ENCODE data around the gene TSR1. TPM values are rescaled to one million over a fixed set of nuclear protein-coding genes. Genes with fewer than 3 reads are reported as not detected.

Gene TSR1
- total and polyA plus RNA-seq, 2 donors (not counting 1 experiment from before 2014, with no cell fraction given): 10.2 to 31.5 TPM

GRCh38 chr17:2343421-2343820 is 7.2 kb upstream of the TSR1 start:
- WGBS (ENCODE audit: insufficient coverage): 73% methylated on average over 4 of the region's 5 CpGs
- DNase-seq: no peak
- no peak for ATAC-seq (ENCODE audit: low read depth)

GRCh38 chr17:2338315-2338657 is 2.0 kb upstream of the TSR1 start:
- Histone ChIP-seq H3K27ac (ENCODE audit: low read length in 2 of 2) (peak overlapping the region; percentile 6 to 64), H4K20me1 (ENCODE audit: control insufficient read depth, insufficient read depth, low read length, poor library complexity, severe bottlenecking) (no peaks in the 10 kb centered on the region), H3K9ac (ENCODE audit: low read length) (peak overlapping the region; percentile 69), H3K4me2 (replicated peaks; ENCODE audit: low read depth, low read length, poor library complexity, severe bottlenecking) (peak overlapping the region; percentile 98), H2AFZ (ENCODE audit: insufficient read depth, low read depth, low read length, poor library complexity, severe bottlenecking) (peak overlapping the region; percentile 77), H3K9me3 (ENCODE audit: control extremely low read depth in 1 of 3, control insufficient read depth in 2 of 3, insufficient read depth in 1 of 3, low read length in 2 of 3) (no peaks in the 10 kb centered on the region), H3K36me3 (replicated peaks in 1 of 2; ENCODE audit: control extremely low read depth in 1 of 2, control insufficient read depth in 1 of 2, extremely low read depth in 1 of 2, insufficient read depth in 2 of 2, low read length in 1 of 2) (peaks cover 0 to 21% of the 10 kb centered on the region in 2 experiments), H3K4me1 (ENCODE audit: control insufficient read depth in 2 of 2, insufficient read depth in 2 of 2, low read length in 2 of 2) (peaks cover 9 to 25% of the 10 kb centered on the region in 2 donors), H3K4me3 (ENCODE audit: control extremely low read depth in 1 of 5, extremely low read depth in 1 of 5, insufficient read depth in 1 of 5, low read depth in 2 of 5, low read length in 4 of 5) (peak overlapping the region in 4 of 5 experiments; percentile 77 to 84 (median 82)), H3K79me2 (ENCODE audit: control insufficient read depth, insufficient read depth, low read length) (peaks cover 27% of the 10 kb centered on the region), H3K27me3 (replicated peaks in 1 of 4; ENCODE audit: control extremely low read depth in 1 of 4, control insufficient read depth in 3 of 4, insufficient read depth in 4 of 4, low read length in 3 of 4) (no peaks in the 10 kb centered on the region)
- H3K4me1 Mint-ChIP-seq: peaks cover 24% of the 10 kb centered on the region
- POLR2A ChIA-PET: interaction anchor here (1.3 kb wide), 1 partner anchor 55 kb away, joined by 3 read pairs; no protein-coding TSS in a partner anchor
- CTCF ChIA-PET: interaction anchor here (0.9 to 3.7 kb wide), 3 partner anchors 13 to 78 kb away, joined by 3 to 21 read pairs (median 3); no protein-coding TSS in a partner anchor
- intact Hi-C loops (cut with micrococcal nuclease): loop anchor here (5.0 kb wide), 2 partner anchors 286 to 374 kb away; partner anchors contain the start of gene CLUH
- peak overlapping the region; percentile 88 for H3K4me3 Mint-ChIP-seq
- H3K27me3 Mint-ChIP-seq: no peaks in the 10 kb centered on the region
- ATAC-seq (ENCODE audit: low read depth) (no peak), DNase-seq (no peak)
- H3K27ac Mint-ChIP-seq: peak overlapping the region; percentile 80
- TF ChIP-seq EZH2 (IDR thresholded peaks at IDR 0.05; ENCODE audit: borderline replicate concordance, insufficient read depth, low read depth, low read length, poor library complexity, severe bottlenecking): no peak
- TF ChIP-seq, protein P1, sequence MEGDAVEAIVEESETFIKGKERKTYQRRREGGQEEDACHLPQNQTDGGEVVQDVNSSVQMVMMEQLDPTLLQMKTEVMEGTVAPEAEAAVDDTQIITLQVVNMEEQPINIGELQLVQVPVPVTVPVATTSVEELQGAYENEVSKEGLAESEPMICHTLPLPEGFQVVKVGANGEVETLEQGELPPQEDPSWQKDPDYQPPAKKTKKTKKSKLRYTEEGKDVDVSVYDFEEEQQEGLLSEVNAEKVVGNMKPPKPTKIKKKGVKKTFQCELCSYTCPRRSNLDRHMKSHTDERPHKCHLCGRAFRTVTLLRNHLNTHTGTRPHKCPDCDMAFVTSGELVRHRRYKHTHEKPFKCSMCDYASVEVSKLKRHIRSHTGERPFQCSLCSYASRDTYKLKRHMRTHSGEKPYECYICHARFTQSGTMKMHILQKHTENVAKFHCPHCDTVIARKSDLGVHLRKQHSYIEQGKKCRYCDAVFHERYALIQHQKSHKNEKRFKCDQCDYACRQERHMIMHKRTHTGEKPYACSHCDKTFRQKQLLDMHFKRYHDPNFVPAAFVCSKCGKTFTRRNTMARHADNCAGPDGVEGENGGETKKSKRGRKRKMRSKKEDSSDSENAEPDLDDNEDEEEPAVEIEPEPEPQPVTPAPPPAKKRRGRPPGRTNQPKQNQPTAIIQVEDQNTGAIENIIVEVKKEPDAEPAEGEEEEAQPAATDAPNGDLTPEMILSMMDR (IDR thresholded peaks at IDR 0.05): no peak
- 86% methylated on average over 1 of the region's 5 CpGs for WGBS (ENCODE audit: insufficient coverage)
- no peaks in the 10 kb centered on the region for H3K9me3 Mint-ChIP-seq (ENCODE audit: insufficient read depth)

More at GRCh38 chr17:2343421-2343820, 7.2 kb upstream of the TSR1 start:
- Mint-ChIP-seq H3K4me3 (no peak overlapping the region), H3K27ac (no peak overlapping the region), H3K27me3 (no peaks in the 10 kb centered on the region), H3K9me3 (ENCODE audit: insufficient read depth) (no peaks in the 10 kb centered on the region), H3K4me1 (peaks cover 2% of the 10 kb centered on the region)
- intact Hi-C loops (cut with micrococcal nuclease): no loop called here
- H3K9me3 ChIP-seq (ENCODE audit: control extremely low read depth in 1 of 3, control insufficient read depth in 2 of 3, insufficient read depth in 1 of 3, low read length in 2 of 3): no peaks in the 10 kb centered on the region
- peaks cover 0 to 1% of the 10 kb centered on the region in 2 donors for H3K4me1 ChIP-seq (ENCODE audit: control insufficient read depth in 2 of 2, insufficient read depth in 2 of 2, low read length in 2 of 2)
- H3K79me2 ChIP-seq (ENCODE audit: control insufficient read depth, insufficient read depth, low read length): no peaks in the 10 kb centered on the region
- no peak overlapping the region for H3K4me2 ChIP-seq (replicated peaks; ENCODE audit: low read depth, low read length, poor library complexity, severe bottlenecking)
- H3K36me3 ChIP-seq (replicated peaks in 1 of 2; ENCODE audit: control extremely low read depth in 1 of 2, control insufficient read depth in 1 of 2, extremely low read depth in 1 of 2, insufficient read depth in 2 of 2, low read length in 1 of 2): peaks cover 0 to 15% of the 10 kb centered on the region in 2 experiments
- no peak overlapping the region for H2AFZ ChIP-seq (ENCODE audit: insufficient read depth, low read depth, low read length, poor library complexity, severe bottlenecking)
- H4K20me1 ChIP-seq (ENCODE audit: control insufficient read depth, insufficient read depth, low read length, poor library complexity, severe bottlenecking): no peaks in the 10 kb centered on the region
- no peak overlapping the region for H3K4me3 ChIP-seq (ENCODE audit: control extremely low read depth in 1 of 5, extremely low read depth in 1 of 5, insufficient read depth in 1 of 5, low read depth in 2 of 5, low read length in 4 of 5)
- H3K27me3 ChIP-seq (replicated peaks in 1 of 4; ENCODE audit: control extremely low read depth in 1 of 4, control insufficient read depth in 3 of 4, insufficient read depth in 4 of 4, low read length in 3 of 4): no peaks in the 10 kb centered on the region
- H3K9ac ChIP-seq (ENCODE audit: low read length): no peak overlapping the region
- TF ChIP-seq EZH2 (IDR thresholded peaks at IDR 0.05; ENCODE audit: borderline replicate concordance, insufficient read depth, low read depth, low read length, poor library complexity, severe bottlenecking): no peak
- TF ChIP-seq, protein P1 (IDR thresholded peaks at IDR 0.05): no peak
- ChIA-PET CTCF (interaction anchor here (0.5 kb wide), 1 partner anchor 1759 kb away, joined by 3 read pairs; no protein-coding TSS in a partner anchor), POLR2A (no interaction called here)
- no peak overlapping the region for H3K27ac ChIP-seq (ENCODE audit: low read length in 2 of 2)

All from B cell (primary cell).